Measurements from ENCODE around the gene DBF4B.

DNA sequence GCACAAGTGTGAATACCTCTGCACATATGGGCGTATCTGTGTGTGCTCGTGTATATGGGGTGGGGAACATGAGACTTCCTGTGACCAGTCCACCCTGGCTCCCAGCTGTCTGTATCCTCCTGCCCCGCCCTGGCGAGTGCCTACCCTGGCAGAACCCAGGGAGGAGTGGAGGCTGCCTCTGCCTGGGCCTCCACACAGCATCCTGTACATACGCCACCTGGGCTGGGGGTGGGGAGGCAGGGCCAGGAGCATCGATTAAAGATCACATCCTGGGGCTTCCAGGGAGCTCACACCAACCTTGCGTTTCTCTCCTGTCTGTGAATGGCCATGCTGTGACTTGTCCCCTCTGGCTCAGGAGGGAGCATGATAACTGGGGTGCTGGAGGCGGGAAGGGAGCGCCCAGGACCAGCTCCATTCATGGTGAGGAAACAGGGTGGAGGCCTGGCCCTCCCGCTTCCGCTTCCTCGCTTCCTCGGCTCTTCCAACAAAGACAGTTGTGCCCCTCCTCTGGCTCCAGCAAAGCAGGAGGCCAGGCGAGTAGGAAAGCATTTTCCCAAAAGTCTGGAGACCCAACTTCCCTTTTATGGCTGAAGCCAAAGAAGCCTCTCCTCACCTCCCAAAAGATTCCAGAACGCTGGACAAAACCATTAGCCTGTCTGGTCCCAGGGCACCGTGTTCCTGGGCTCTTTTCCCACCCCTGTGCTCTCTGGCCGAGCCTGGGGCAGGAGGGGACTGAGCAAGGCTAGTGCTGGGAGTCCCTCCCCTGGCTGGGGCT, 73.3 kb downstream of the DBF4B start:
- TF ChIP-seq, protein P1, sequence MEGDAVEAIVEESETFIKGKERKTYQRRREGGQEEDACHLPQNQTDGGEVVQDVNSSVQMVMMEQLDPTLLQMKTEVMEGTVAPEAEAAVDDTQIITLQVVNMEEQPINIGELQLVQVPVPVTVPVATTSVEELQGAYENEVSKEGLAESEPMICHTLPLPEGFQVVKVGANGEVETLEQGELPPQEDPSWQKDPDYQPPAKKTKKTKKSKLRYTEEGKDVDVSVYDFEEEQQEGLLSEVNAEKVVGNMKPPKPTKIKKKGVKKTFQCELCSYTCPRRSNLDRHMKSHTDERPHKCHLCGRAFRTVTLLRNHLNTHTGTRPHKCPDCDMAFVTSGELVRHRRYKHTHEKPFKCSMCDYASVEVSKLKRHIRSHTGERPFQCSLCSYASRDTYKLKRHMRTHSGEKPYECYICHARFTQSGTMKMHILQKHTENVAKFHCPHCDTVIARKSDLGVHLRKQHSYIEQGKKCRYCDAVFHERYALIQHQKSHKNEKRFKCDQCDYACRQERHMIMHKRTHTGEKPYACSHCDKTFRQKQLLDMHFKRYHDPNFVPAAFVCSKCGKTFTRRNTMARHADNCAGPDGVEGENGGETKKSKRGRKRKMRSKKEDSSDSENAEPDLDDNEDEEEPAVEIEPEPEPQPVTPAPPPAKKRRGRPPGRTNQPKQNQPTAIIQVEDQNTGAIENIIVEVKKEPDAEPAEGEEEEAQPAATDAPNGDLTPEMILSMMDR (IDR thresholded peaks at IDR 0.05; ENCODE audit: low read depth, low read length, missing input control) = no peak
- TF ChIP-seq, protein P2, sequence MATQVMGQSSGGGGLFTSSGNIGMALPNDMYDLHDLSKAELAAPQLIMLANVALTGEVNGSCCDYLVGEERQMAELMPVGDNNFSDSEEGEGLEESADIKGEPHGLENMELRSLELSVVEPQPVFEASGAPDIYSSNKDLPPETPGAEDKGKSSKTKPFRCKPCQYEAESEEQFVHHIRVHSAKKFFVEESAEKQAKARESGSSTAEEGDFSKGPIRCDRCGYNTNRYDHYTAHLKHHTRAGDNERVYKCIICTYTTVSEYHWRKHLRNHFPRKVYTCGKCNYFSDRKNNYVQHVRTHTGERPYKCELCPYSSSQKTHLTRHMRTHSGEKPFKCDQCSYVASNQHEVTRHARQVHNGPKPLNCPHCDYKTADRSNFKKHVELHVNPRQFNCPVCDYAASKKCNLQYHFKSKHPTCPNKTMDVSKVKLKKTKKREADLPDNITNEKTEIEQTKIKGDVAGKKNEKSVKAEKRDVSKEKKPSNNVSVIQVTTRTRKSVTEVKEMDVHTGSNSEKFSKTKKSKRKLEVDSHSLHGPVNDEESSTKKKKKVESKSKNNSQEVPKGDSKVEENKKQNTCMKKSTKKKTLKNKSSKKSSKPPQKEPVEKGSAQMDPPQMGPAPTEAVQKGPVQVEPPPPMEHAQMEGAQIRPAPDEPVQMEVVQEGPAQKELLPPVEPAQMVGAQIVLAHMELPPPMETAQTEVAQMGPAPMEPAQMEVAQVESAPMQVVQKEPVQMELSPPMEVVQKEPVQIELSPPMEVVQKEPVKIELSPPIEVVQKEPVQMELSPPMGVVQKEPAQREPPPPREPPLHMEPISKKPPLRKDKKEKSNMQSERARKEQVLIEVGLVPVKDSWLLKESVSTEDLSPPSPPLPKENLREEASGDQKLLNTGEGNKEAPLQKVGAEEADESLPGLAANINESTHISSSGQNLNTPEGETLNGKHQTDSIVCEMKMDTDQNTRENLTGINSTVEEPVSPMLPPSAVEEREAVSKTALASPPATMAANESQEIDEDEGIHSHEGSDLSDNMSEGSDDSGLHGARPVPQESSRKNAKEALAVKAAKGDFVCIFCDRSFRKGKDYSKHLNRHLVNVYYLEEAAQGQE (IDR thresholded peaks at IDR 0.05) = no peak
- TF ChIP-seq SP1 (IDR thresholded peaks at IDR 0.05) (no peak), FOXA1 (IDR thresholded peaks at IDR 0.05) (no peak), RAD21 (IDR thresholded peaks at IDR 0.05) (no peak), RXRA (IDR thresholded peaks at IDR 0.05) (no peak), YY1 (IDR thresholded peaks at IDR 0.05) (no peak), TAF1 (conservative IDR thresholded peaks at IDR 0.05) (no peak), GABPA (IDR thresholded peaks at IDR 0.05 in 1 of 2, conservative IDR thresholded peaks at IDR 0.05 in 1 of 2) (no peak)
- TF ChIP-seq, protein P3, sequence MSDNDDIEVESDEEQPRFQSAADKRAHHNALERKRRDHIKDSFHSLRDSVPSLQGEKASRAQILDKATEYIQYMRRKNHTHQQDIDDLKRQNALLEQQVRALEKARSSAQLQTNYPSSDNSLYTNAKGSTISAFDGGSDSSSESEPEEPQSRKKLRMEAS (IDR thresholded peaks at IDR 0.05) = no peak

Data from liver (tissue), 3 donors.